NCI-H226 (cell line): ENCODE measurements around the gene RABGAP1L.

Source experiments
- DNase-seq: peaks from one replicate; pipeline ENCODE4 v3.0.0-alpha.2; 2015

RABGAP1L gene

GRCh38 chr1:174954073-174954460 is 794.7 kb downstream of the RABGAP1L start:
- no peak for DNase-seq

- DNase-seq: no peak
These were observed 795.6 kb downstream of the RABGAP1L start for GRCh38 chr1:174954671-174955669.

DNA sequence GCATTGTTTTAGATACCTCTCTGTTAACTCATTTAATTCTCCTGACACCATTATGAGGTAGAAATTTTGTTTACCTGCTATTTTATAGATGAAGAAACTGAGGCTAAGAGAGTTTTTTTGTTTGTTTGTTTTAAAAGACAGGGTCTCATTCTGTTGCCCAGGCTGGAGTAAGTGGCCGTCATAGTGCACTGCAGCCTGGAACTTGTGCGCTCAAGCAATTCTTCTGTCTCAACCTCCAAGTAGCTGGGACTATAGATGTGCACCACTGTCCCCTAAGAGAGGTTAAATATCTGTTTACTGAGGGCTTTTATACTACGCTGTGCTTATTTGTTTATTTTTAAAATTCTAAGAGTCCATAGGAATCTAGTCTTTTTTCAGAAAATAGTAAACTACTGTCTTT is 796.8 kb downstream of the RABGAP1L start:
- no peak for DNase-seq

DNA sequence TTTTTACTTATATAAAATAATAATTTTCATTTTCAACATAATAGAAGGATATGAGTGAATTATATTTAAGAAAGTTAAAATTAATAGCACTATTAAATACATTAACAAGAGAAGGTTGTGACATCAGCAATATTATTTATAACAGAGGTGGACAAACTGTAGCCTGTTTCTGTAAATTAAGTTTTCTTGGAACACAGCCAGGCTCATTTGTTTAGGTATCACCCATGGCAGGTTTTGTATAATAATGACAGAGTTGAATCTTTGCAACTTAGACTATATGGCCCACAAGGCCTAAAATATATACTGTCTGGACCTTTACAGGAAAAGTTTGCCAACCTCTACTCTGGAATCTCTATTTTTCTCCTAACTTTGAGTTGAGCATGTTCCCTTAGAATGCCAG is 797.7 kb downstream of the RABGAP1L start:
- DNase-seq: no peak

DNA sequence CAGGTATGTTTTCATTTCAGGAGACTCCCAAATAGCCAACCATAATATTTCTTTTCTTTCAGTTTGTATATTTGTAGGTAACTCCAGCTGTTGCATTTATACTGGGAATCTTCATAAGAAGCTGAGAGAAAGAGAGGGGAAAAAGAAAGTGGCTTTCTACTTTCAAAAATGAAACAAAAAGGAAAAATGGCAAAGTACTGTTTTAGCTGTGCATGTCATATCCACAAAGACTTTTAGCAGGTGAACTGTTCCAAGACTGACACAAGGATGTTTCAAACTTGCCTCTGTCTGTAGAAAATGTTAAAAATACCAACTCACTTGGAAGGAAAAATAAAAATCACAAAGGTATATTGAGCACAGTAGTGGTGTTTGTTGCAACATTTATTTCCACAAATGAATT is 798.5 kb downstream of the RABGAP1L start:
- DNase-seq: no peak

GRCh38 chr1:174958396-174958795 is 799.1 kb downstream of the RABGAP1L start:
- no peak for DNase-seq

- no peak for DNase-seq
These were observed 801.0 kb downstream of the RABGAP1L start for GRCh38 chr1:174960362-174960761.

DNA sequence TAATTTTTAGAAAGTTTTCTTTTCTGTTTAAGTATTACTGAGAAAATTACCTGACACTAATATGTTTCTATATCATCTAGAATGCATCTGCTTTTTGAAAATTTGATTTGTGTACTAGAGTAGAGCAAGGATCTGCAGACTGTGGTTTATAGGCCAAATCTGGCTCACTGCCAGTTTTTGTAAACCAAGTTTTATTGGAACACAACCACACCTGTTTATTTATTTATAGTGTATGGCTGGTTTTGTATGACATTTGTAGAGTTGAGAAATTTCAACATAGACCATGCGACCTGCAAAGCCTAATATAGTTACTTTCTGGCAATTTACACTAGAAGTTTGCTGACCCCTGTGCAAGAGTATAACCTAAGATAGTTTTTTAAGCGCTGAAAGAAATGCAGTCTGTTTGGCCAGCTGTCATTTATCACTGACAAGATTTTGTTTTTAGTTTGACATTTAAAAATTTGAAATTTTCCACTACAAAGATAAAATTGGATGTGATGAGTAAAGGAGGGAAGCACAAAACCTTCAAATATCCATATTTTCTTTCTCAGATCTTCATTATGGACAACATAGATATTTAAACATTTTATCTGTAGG is 804.3 kb downstream of the RABGAP1L start:
- no peak for DNase-seq

- peak; percentile 27 for DNase-seq
These were observed 805.1 kb downstream of the RABGAP1L start for GRCh38 chr1:174964261-174964971.

- DNase-seq: no peak
These were observed 805.6 kb downstream of the RABGAP1L start for GRCh38 chr1:174964972-174965361.

GRCh38 chr1:174965362-174966007 is 806.2 kb downstream of the RABGAP1L start:
- no peak for DNase-seq

- no peak for DNase-seq
These were observed 806.8 kb downstream of the RABGAP1L start for GRCh38 chr1:174966008-174966572.

DNA sequence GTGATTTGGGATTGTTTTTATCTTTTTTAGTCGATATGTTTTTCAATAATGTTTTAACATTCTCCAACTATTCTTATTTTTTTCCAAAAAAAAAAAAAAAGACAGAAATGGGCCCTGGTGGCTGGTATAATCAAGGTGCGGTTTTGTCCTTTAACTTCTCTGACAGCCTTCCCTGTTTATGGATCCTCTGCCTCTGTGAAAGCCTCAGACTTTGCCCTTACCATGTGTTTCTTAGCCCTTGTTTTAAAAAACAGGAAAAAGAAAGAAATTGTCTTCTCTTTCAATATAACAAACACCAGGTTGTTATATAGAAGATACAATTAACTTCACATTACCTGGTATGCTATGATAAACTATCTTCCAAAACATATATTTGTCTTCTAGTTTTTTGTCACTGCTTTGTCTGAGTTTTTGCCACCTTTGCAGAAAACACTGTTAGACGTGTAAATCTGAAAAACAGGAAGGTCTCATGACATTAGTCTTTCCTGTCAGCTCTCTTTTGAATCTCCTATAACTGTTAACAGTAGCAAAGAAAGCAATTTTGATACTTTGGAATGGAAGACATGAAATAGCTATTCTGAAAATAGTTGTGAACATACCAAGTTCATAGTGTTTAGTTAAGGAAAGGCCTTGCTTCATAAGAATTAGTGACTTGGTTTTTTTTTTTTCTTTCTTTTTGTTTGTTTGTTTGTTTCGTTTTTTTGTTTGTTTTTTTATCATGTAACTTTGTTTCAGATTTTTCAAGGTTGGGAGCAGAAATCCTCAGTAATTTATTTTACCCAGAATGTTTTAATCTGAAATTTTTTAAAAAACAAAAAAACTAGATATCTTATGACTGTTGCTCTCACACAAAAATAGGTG is 808.8 kb downstream of the RABGAP1L start:
- DNase-seq: no peak

- peak; percentile 64 for DNase-seq
These were observed 809.5 kb downstream of the RABGAP1L start for GRCh38 chr1:174968750-174969244.

DNA sequence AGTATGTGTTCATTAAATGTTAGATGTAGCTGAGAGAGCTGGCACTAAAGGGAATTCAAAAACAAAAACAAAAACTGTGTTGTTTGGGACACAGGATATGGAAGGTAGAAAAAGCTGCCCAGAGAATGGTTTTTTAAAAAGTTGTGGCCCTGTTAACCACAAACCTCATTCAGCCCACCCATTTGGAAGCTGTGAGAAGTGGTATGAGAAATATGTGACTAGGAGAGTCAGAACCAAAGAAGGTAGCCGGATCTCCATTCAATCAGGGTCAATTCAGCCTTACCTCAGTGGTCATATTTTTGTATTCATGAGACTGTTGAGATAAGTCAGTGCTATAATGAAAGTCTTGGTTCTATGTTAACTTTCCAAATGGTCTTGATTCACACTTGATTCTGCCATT is 810.7 kb downstream of the RABGAP1L start:
- DNase-seq: no peak

DNA sequence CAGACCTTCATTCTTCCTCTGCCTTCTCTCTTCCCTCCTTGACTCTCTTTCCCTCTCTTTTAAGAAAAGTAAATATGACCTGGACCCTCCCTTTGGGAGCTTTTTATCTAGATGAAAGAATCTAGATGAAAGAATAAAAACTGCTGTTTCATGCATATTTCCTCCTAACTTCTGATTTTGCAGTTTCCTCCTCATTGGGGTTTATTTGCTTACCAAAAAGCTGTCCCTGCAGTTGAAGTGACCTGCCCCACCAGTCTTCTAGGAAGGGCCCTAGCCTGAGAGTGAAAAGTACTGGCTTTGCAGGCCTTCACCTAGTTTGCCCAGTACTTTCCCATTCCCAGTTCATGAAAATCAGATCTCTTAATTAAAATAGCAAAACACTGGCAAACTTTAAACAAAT is 812.1 kb downstream of the RABGAP1L start:
- no peak for DNase-seq

- DNase-seq: no peak
These were observed 812.6 kb downstream of the RABGAP1L start for GRCh38 chr1:174971902-174972301.

DNA sequence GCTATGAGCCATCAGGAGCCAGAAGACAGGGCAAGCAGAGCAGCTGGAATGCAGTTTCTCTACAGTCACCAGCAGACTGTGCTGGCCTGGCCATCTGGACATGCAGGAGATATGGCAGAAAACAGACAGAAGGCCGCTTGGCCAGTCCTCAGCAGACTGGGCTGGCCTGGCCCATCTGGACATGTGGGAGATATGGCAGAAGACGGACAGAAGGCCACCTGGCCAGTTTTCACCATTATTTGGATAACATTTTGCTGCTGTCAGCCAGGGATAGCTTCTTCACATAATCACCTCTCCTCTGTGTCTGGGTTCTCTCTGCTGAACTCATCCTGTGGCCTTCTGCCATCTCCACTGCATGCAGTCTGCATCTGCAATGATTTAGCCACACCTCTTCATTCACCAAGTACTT is 815.4 kb downstream of the RABGAP1L start:
- DNase-seq: no peak

- DNase-seq: no peak
These were observed 816.4 kb downstream of the RABGAP1L start for GRCh38 chr1:174975764-174976163.

GRCh38 chr1:174976436-174977108 is 817.3 kb downstream of the RABGAP1L start:
- peak; percentile 68 for DNase-seq
